Bronchial epithelial cell (primary cell): Measurements from ENCODE around the gene KRT8. TPM values are rescaled to one million over a fixed set of nuclear protein-coding genes. Genes with fewer than 3 reads are reported as not detected.
"Not testable (repeated sequence)": the region's sequence is repeated elsewhere in the genome, so short reads cannot be mapped to it uniquely, and the experiment has no call there.

Experiments
- DNase-seq: peaks from one replicate; pipeline ENCODE4 v3.0.0-alpha.2; 2010; ENCODE audit warnings: low read depth
- FAIRE-seq: peaks from 2 replicates; lab custom pipeline; 2011; peaks lifted over from hg19 to GRCh38; lab: Jason Lieb, UNC
- H3K27me3 ChIP-seq: 2 replicates; pipeline ENCODE4 v1.5.1; 2011; ENCODE audit warnings: low read length; ENCODE audit not compliant: control insufficient read depth, insufficient read depth
- H3K36me3 ChIP-seq: 2 replicates; pipeline ENCODE4 v1.5.1; 2011; ENCODE audit warnings: low read length; ENCODE audit not compliant: control insufficient read depth, insufficient read depth
- H3K4me3 ChIP-seq: 2 replicates; pipeline ENCODE4 v1.5.1; 2011; ENCODE audit warnings: mild to moderate bottlenecking, low read depth, low read length, control low read depth
- total RNA-seq: library from RNA; depleted of rRNA; stranded (reverse); fragments of >200 nt; gene quantifications from 2 replicates; pipeline ENCODE4 v1.2.1, GENCODE V29; 2014
- TF ChIP-seq, protein P1 (sequence below): IDR thresholded peaks from 2 replicates; pipeline ENCODE4 v1.5.1; 2011; ENCODE audit warnings: mild to moderate bottlenecking, moderate library complexity, low read length, control low read depth, inconsistent platforms; ENCODE audit not compliant: insufficient read depth, severe bottlenecking

KRT8 gene
- total RNA-seq, 1 donor from 2014 or later: 146 TPM

- Histone ChIP-seq H3K36me3 (no peaks in the 10 kb centered on the region), H3K4me3 (no peak overlapping the region), H3K27me3 (no peaks in the 10 kb centered on the region)
- FAIRE-seq (no peak), DNase-seq (no peak)
- TF ChIP-seq, protein P1, sequence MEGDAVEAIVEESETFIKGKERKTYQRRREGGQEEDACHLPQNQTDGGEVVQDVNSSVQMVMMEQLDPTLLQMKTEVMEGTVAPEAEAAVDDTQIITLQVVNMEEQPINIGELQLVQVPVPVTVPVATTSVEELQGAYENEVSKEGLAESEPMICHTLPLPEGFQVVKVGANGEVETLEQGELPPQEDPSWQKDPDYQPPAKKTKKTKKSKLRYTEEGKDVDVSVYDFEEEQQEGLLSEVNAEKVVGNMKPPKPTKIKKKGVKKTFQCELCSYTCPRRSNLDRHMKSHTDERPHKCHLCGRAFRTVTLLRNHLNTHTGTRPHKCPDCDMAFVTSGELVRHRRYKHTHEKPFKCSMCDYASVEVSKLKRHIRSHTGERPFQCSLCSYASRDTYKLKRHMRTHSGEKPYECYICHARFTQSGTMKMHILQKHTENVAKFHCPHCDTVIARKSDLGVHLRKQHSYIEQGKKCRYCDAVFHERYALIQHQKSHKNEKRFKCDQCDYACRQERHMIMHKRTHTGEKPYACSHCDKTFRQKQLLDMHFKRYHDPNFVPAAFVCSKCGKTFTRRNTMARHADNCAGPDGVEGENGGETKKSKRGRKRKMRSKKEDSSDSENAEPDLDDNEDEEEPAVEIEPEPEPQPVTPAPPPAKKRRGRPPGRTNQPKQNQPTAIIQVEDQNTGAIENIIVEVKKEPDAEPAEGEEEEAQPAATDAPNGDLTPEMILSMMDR: no peak
These were observed 14.5 kb downstream of the KRT8 start for GRCh38 chr12:52890417-52890816.

- Histone ChIP-seq H3K36me3 (no peaks in the 10 kb centered on the region), H3K27me3 (no peaks in the 10 kb centered on the region), H3K4me3 (no peak overlapping the region)
- FAIRE-seq (no peak), DNase-seq (no peak)
- TF ChIP-seq, protein P1: peak; percentile 89
These were observed 20.2 kb downstream of the KRT8 start for GRCh38 chr12:52884526-52885293.

GRCh38 chr12:52880499-52880898, 24.4 kb downstream of the KRT8 start:
- DNase-seq, H3K4me3 ChIP-seq, FAIRE-seq, H3K27me3 ChIP-seq, H3K36me3 ChIP-seq: not testable (repeated sequence)

GRCh38 chr12:52879394-52880351, 25.2 kb downstream of the KRT8 start:
- TF ChIP-seq, protein P1: peak; percentile 99
- FAIRE-seq: no peak
- Histone ChIP-seq H3K4me3 (no peak overlapping the region), H3K27me3 (no peaks in the 10 kb centered on the region), H3K36me3 (no peaks in the 10 kb centered on the region)
- DNase-seq: peak; percentile 80

DNA sequence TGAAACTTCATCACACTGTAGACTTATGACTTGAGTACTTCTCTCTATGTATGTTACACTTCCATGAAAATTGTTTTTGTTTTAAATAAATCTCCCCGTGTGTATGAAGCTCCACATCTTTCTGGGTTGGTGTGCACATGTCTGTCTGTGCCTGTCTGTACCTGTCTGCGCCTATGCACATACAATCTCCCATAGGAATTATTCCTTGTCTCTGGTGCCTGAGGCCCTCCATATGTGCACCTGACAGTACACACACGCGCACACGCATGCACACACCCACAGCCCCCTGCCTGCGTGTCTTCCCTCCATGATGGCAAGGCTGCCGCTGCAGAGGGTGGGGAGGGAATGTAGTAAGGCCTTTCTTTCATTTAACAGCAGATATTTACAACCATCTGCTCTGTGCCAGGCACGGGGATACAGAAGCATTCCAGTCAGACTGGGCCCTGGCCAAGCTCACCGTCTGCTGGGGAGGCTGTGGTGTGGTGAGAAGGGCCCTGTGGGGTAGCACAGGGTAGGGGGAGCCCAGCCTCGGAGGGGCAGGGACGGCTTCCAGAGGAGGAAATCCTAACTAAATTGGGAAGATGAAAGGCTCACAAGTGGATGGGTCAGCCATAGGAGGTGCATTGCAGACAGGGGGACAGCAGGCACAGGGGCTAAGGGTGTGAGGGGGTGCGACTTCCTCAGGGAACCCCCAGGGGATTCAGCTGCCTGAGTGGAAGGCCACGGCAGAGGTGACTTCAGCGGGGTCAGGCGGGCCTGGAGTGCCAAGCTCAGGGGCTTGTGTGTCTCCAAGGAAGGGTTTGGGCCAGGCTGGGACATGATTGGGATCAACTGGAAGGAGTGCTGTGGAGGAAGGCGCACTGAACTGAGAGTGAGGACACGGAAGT, 26.1 kb downstream of the KRT8 start:
- H3K4me3 ChIP-seq: no peak overlapping the region
- no peak for FAIRE-seq

More for the DNA sequence above, 26.1 kb downstream of the KRT8 start:
- TF ChIP-seq, protein P1: no peak
- peak; percentile 67 for DNase-seq
- H3K36me3 ChIP-seq: no peaks in the 10 kb centered on the region
- no peaks in the 10 kb centered on the region for H3K27me3 ChIP-seq
